K562 (cell line): ENCODE measurements around the gene PLEKHA6. TPM values are rescaled to one million over a fixed set of nuclear protein-coding genes. Genes with fewer than 3 reads are reported as not detected.

ENCODE experiments used
- BHLHE40 ChIP-seq: IDR thresholded peaks from 2 replicates; pipeline ENCODE4 v1.6.1; 2011; ENCODE audit warnings: low read length, improper control_type of control experiment
- MEF2A ChIP-seq: IDR thresholded peaks from 2 replicates; pipeline ENCODE4 v1.6.1; 2011; ENCODE audit warnings: low read depth, mild to moderate bottlenecking, low read length, moderate library complexity; ENCODE audit not compliant: control insufficient read depth
- POLR2G ChIP-seq: fragments of 200-400 bp; formaldehyde crosslinking; IDR thresholded peaks from 2 replicates; pipeline ENCODE4 v1.6.1; 2017; ENCODE audit warnings: low read depth, mild to moderate bottlenecking, antibody characterized with exemption, low read length, moderate library complexity
- SMARCA4 ChIP-seq: fragments of 450-650 bp; IDR thresholded peaks from 2 replicates; pipeline ENCODE4 v1.6.1; 2016
- TEAD1 ChIP-seq, 2 experiments: fragments of 450-650 bp in 1 of 2; sonication (generic) in 1 of 2; formaldehyde crosslinking; IDR thresholded peaks; 2 replicates each; pipeline versions ENCODE4 v1.4.0 to v1.8.0; 2020 to 2022; ENCODE audit warnings: mild to moderate bottlenecking in 2 of 2, missing genetic modification reagents in 1 of 2
- polyA plus RNA-seq, 8 experiments: library from polyadenylated mRNA; depleted of rRNA in 4 of 8; stranded (reverse) in 5 of 8; unstranded in 3 of 8; fragments of >200 nt; fragmentation: Nextera tagmentation in 2 of 8; fragmentation: Illumina TruSeq in 1 of 8; extraction: Ambion mirVana in 2 of 8; extraction: Trizol in 1 of 8; gene quantifications; 2 replicates each; pipeline versions ENCODE4 v1.2.1 to v1.2.3, GENCODE V29; 2011 to 2014; ENCODE audit warnings: inconsistent platforms in 1 of 8, missing spikeins in 1 of 8
- total RNA-seq, 7 experiments: library from RNA; depleted of rRNA in 6 of 7; stranded (reverse); fragments of >200 nt in 6 of 7; fragmentation: Illumina TruSeq in 2 of 7; extraction: Trizol in 2 of 7; gene quantifications; 2 replicates each; pipeline versions ENCODE4 v1.2.1 to v1.2.3, GENCODE V29; 2011 to 2021; ENCODE audit warnings: low replicate concordance in 1 of 7
- TF ChIP-seq, protein P1 (sequence below): fragments of 200-600 bp; sonication (generic); IDR thresholded peaks from one replicate; pipeline ENCODE4 v1.6.1; 2012; ENCODE audit warnings: mild to moderate bottlenecking, low read depth, low read length, inconsistent platforms
- TF ChIP-seq, protein P2 (sequence below): IDR thresholded peaks from 2 replicates; pipeline ENCODE4 v1.6.1; 2011; ENCODE audit not compliant: insufficient read length; ENCODE audit errors: extremely low read depth

The PLEKHA6 gene
- total and polyA plus RNA-seq, 9 of the 15 experiments (the other 6 are each of a cell fraction or from before 2014, with no cell fraction given) = under 0.01 to 0.33 (median 0.01) TPM; not detected in 4

GRCh38 chr1:204400882-204401510 lies 41.3 kb upstream of the PLEKHA6 start (continued):
- TF ChIP-seq, protein P1, sequence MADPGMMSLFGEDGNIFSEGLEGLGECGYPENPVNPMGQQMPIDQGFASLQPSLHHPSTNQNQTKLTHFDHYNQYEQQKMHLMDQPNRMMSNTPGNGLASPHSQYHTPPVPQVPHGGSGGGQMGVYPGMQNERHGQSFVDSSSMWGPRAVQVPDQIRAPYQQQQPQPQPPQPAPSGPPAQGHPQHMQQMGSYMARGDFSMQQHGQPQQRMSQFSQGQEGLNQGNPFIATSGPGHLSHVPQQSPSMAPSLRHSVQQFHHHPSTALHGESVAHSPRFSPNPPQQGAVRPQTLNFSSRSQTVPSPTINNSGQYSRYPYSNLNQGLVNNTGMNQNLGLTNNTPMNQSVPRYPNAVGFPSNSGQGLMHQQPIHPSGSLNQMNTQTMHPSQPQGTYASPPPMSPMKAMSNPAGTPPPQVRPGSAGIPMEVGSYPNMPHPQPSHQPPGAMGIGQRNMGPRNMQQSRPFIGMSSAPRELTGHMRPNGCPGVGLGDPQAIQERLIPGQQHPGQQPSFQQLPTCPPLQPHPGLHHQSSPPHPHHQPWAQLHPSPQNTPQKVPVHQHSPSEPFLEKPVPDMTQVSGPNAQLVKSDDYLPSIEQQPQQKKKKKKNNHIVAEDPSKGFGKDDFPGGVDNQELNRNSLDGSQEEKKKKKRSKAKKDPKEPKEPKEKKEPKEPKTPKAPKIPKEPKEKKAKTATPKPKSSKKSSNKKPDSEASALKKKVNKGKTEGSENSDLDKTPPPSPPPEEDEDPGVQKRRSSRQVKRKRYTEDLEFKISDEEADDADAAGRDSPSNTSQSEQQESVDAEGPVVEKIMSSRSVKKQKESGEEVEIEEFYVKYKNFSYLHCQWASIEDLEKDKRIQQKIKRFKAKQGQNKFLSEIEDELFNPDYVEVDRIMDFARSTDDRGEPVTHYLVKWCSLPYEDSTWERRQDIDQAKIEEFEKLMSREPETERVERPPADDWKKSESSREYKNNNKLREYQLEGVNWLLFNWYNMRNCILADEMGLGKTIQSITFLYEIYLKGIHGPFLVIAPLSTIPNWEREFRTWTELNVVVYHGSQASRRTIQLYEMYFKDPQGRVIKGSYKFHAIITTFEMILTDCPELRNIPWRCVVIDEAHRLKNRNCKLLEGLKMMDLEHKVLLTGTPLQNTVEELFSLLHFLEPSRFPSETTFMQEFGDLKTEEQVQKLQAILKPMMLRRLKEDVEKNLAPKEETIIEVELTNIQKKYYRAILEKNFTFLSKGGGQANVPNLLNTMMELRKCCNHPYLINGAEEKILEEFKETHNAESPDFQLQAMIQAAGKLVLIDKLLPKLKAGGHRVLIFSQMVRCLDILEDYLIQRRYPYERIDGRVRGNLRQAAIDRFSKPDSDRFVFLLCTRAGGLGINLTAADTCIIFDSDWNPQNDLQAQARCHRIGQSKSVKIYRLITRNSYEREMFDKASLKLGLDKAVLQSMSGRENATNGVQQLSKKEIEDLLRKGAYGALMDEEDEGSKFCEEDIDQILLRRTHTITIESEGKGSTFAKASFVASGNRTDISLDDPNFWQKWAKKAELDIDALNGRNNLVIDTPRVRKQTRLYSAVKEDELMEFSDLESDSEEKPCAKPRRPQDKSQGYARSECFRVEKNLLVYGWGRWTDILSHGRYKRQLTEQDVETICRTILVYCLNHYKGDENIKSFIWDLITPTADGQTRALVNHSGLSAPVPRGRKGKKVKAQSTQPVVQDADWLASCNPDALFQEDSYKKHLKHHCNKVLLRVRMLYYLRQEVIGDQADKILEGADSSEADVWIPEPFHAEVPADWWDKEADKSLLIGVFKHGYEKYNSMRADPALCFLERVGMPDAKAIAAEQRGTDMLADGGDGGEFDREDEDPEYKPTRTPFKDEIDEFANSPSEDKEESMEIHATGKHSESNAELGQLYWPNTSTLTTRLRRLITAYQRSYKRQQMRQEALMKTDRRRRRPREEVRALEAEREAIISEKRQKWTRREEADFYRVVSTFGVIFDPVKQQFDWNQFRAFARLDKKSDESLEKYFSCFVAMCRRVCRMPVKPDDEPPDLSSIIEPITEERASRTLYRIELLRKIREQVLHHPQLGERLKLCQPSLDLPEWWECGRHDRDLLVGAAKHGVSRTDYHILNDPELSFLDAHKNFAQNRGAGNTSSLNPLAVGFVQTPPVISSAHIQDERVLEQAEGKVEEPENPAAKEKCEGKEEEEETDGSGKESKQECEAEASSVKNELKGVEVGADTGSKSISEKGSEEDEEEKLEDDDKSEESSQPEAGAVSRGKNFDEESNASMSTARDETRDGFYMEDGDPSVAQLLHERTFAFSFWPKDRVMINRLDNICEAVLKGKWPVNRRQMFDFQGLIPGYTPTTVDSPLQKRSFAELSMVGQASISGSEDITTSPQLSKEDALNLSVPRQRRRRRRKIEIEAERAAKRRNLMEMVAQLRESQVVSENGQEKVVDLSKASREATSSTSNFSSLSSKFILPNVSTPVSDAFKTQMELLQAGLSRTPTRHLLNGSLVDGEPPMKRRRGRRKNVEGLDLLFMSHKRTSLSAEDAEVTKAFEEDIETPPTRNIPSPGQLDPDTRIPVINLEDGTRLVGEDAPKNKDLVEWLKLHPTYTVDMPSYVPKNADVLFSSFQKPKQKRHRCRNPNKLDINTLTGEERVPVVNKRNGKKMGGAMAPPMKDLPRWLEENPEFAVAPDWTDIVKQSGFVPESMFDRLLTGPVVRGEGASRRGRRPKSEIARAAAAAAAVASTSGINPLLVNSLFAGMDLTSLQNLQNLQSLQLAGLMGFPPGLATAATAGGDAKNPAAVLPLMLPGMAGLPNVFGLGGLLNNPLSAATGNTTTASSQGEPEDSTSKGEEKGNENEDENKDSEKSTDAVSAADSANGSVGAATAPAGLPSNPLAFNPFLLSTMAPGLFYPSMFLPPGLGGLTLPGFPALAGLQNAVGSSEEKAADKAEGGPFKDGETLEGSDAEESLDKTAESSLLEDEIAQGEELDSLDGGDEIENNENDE = no peak
- TF ChIP-seq POLR2G = 0 out of 2 replicates have a peak, but pooled peaks have one; percentile 21
- TF ChIP-seq TEAD1 (CRISPR knock-in tag; IDR thresholded peaks at IDR 0.05) = peak in 1 of 2 experiments; percentile 4; a peak in 1 of 4 replicates
- no peak for TF ChIP-seq MEF2A
- TF ChIP-seq, protein P2, sequence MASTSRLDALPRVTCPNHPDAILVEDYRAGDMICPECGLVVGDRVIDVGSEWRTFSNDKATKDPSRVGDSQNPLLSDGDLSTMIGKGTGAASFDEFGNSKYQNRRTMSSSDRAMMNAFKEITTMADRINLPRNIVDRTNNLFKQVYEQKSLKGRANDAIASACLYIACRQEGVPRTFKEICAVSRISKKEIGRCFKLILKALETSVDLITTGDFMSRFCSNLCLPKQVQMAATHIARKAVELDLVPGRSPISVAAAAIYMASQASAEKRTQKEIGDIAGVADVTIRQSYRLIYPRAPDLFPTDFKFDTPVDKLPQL = no peak
- no peak for TF ChIP-seq BHLHE40
- TF ChIP-seq SMARCA4 = peak; percentile 86
